Activated CD8-positive, alpha-beta memory T cell treated with anti-CD3 and anti-CD28 coated beads for 36 hours (primary cell): ENCODE data around the gene GMIP. TPM values are rescaled to one million over a fixed set of nuclear protein-coding genes. Genes with fewer than 3 reads are reported as not detected.
"Not testable (repeated sequence)": the region's sequence is repeated elsewhere in the genome, so short reads cannot be mapped to it uniquely, and the experiment has no call there.

Experiments used
- CTCF ChIA-PET: fragments of 350-600 bp; sonication (Branson Sonifier 250); formaldehyde crosslinking; loops from one replicate; lab custom pipeline; 2021; ENCODE audit warnings: antibody characterized with exemption; lab: Charles Lee
- POLR2A ChIA-PET: fragments of 350-600 bp; sonication (Branson Sonifier 250); formaldehyde crosslinking; loops from one replicate; lab custom pipeline; 2021; ENCODE audit warnings: antibody characterized with exemption; lab: Charles Lee
- total RNA-seq, 2 experiments: library from RNA; stranded (reverse); gene quantifications; one replicate each; pipeline ENCODE4 v1.2.3, GENCODE V29; 2021

The GMIP gene, protein sequence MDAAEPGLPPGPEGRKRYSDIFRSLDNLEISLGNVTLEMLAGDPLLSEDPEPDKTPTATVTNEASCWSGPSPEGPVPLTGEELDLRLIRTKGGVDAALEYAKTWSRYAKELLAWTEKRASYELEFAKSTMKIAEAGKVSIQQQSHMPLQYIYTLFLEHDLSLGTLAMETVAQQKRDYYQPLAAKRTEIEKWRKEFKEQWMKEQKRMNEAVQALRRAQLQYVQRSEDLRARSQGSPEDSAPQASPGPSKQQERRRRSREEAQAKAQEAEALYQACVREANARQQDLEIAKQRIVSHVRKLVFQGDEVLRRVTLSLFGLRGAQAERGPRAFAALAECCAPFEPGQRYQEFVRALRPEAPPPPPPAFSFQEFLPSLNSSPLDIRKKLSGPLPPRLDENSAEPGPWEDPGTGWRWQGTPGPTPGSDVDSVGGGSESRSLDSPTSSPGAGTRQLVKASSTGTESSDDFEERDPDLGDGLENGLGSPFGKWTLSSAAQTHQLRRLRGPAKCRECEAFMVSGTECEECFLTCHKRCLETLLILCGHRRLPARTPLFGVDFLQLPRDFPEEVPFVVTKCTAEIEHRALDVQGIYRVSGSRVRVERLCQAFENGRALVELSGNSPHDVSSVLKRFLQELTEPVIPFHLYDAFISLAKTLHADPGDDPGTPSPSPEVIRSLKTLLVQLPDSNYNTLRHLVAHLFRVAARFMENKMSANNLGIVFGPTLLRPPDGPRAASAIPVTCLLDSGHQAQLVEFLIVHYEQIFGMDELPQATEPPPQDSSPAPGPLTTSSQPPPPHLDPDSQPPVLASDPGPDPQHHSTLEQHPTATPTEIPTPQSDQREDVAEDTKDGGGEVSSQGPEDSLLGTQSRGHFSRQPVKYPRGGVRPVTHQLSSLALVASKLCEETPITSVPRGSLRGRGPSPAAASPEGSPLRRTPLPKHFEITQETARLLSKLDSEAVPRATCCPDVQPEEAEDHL
- total RNA-seq: 10 to 100 TPM; 58.1 to 60.9 TPM

- POLR2A ChIA-PET: no interaction called here
- CTCF ChIA-PET: interaction anchor here (0.5 to 3.5 kb wide), 24 partner anchors 9 to 315 kb away, joined by 3 to 32 read pairs (median 5); partner anchors contain the start of genes YJEFN3 and ZNF101
Measured at GRCh38 chr19:19643158-19644053, at the start of gene GMIP. Gene GMIP, minus strand, starts transcription at chr19:19643657. Its CDS starts 128 bp downstream, at chr19:19643529.

DNA sequence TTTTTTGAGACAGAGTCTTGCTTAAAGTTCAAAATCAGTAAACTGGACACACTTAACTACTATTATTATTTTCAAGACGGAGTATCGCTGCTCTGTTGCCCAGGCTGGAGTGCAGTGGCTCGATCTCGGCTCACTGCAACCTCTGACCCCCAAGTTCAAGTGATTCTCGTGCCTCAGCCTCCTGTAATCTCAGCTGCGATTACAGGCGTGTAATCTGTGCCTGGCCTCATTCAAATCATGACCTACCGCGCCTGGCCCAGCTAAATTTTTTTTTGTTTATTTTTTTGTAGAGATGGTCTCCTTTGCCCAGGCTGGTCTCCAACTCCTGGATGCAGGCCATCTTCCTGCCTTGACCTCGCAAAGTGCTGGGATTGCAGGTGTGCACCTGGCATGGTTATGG lies 48.2 kb upstream of the GMIP start:
- ChIA-PET CTCF (no interaction called here), POLR2A (no interaction called here)

DNA sequence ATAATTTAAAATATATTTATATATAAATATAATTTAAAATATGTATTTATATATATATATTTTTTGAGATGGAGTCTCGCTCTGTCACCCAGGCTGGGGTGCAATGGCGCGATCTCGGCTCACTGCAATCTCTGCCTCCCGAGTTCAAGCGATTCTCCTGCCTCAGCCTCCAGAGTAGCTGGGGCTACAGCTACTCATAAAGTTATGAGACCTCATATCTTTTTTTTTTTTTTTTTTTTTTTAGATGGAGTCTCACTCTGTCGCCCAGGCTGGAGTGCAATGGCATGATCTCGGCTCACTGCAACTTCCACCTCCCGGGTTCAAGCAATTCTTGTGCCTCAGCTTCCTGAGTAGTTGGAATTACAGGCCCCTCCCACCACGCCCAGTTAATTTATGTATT lies 45.6 kb upstream of the GMIP start:
- POLR2A ChIA-PET: interaction anchor here (0.6 kb wide), 2 partner anchors 16 to 549 kb away, joined by 3 to 4 read pairs; no protein-coding TSS in a partner anchor
- CTCF ChIA-PET: interaction anchor here (0.7 kb wide), 1 partner anchor 365 kb away, joined by 4 read pairs; no protein-coding TSS in a partner anchor

DNA sequence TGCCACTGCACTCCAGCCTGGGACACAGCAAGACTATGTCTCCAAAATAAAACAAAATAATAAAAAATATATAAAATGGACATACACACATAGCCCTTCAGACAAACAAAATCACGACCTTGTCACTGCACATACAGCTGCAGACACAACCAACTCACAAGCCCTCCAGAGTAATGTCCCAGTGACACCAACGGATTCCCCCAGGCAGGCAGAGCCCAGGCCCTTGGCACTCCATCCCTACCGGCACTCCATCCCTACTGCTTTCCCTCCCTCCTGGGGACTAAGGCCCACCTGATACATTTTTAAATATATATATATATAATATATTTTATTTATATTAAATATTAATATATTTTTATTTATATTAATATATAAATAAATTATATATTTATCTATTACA lies 43.6 kb upstream of the GMIP start:
- ChIA-PET CTCF (interaction anchor here (0.6 kb wide), 1 partner anchor 14 kb away, joined by 3 read pairs; no protein-coding TSS in a partner anchor), POLR2A (interaction anchor here (0.7 to 0.9 kb wide), 2 partner anchors 23 to 350 kb away, joined by 3 to 8 read pairs; no protein-coding TSS in a partner anchor)

DNA sequence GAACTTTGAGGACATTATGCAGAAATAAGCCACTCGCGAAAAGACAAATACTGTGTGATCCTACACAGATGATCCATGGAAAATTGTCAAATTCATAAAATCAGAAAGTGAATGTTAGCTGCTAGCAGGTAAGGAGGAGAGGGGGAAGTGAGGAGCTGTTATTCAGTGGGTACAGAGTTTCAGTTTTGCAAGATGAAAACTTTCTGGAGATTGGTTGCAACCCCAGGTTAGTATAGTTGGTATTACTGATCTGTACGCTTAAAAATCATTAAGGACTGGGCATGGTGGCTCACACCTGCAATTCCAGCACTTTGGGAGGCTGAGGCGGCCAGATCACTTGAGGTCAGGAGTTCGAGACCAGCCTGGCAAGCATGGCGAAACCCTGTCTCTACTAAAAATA lies 43.1 kb upstream of the GMIP start:
- CTCF ChIA-PET: interaction anchor here (0.6 kb wide), 2 partner anchors 13 to 139 kb away, joined by 3 read pairs; no protein-coding TSS in a partner anchor
- POLR2A ChIA-PET: interaction anchor here (0.7 to 0.9 kb wide), 3 partner anchors 22 to 350 kb away, joined by 3 to 8 read pairs (median 3); no protein-coding TSS in a partner anchor

GRCh38 chr19:19686119-19686518 lies 42.7 kb upstream of the GMIP start:
- POLR2A ChIA-PET: interaction anchor here (0.7 to 0.9 kb wide), 2 partner anchors 22 to 23 kb away, joined by 3 to 8 read pairs; no protein-coding TSS in a partner anchor

GRCh38 chr19:19679176-19680073 lies 36.0 kb upstream of the GMIP start:
- POLR2A ChIA-PET: interaction anchor here (0.7 kb wide), 2 partner anchors 45 to 109 kb away, joined by 3 to 5 read pairs; no protein-coding TSS in a partner anchor
- CTCF ChIA-PET: interaction anchor here (0.7 to 1.1 kb wide), 2 partner anchors 8 to 264 kb away, joined by 3 to 4 read pairs; no protein-coding TSS in a partner anchor

More at GRCh38 chr19:19686119-19686518, 42.7 kb upstream of the GMIP start:
- CTCF ChIA-PET: interaction anchor here (0.6 to 0.8 kb wide), 2 partner anchors 10 to 140 kb away, joined by 3 read pairs; no protein-coding TSS in a partner anchor

GRCh38 chr19:19677579-19677978 lies 34.1 kb upstream of the GMIP start:
- ChIA-PET CTCF (no interaction called here), POLR2A (no interaction called here)

GRCh38 chr19:19674315-19674714 lies 30.9 kb upstream of the GMIP start:
- POLR2A ChIA-PET: no interaction called here
- CTCF ChIA-PET: no interaction called here

GRCh38 chr19:19672816-19673215 lies 29.4 kb upstream of the GMIP start:
- ChIA-PET CTCF (interaction anchor here (0.7 kb wide), 1 partner anchor 14 kb away, joined by 3 read pairs; no protein-coding TSS in a partner anchor), POLR2A (interaction anchor here (0.7 kb wide), 3 partner anchors 9 to 16 kb away, joined by 4 to 5 read pairs (median 5); partner anchors contain the start of gene ATP13A1)

DNA sequence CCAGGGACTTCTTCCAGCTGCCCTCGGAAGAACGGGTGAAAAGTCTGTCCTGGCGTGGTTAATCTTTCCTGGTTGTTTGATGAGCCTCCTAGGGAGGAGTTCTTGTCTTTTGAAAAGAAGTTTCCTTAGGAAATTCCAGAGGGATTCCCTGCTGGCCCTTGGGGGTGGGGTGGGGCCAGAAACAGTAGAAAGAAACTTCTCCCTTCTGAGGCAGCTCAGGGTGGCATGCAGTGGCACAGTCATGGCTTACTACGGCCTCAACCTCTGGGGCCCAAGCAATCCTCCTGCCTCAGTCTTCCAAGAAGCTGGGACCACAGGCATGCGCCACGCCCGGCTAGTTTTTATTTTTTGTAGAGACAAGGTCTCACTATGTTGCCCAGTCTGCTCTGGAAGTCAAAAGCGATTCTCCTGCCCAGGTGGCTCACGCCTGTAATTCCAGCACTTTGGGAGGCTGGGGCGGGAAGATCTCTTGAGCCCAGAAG lies 26.7 kb upstream of the GMIP start:
- ChIA-PET POLR2A (interaction anchor here (0.7 to 2.2 kb wide), 4 partner anchors 72 to 230 kb away, joined by 3 to 14 read pairs (median 4); partner anchors contain the start of gene ZNF93), CTCF (interaction anchor here (1.5 kb wide), 1 partner anchor 120 kb away, joined by 3 read pairs; no protein-coding TSS in a partner anchor)

DNA sequence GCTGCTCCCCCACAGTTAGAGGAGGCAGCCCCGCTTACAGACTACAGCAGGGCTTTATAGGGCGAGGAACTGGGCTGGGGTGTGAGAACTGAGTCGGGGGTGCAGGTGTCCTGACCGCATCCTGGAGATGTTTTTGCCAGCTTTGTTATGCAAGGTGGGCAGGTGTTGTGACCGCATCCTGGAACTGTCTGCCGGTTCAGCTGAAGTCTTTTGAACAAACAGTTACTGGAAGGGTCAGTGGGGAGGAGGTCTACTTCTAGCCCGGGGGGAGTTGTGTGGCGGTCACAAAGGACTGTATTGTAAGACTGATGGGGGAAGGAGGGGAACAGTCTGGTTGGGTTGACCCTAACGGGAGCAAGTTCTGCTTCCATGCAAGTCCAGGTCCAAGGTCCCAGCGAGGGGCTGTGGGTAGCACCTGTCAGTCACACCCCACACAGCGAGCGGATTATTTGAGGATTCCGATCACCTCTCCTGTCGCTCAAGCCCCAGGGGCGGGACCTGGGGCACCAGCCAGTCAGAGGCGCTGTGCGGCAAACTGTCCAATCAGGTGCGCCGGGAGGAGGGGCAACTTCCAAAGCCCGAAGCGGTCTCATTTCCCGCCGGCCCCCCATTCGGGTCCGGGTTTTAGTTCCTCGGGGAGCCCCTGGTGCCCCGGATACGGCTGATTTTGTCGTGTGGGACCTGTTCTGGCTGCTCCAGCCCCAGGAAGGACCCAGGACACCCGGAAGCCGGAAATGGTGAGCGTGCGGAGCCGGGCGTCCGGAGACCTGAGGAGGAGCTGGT lies 25.0 kb upstream of the GMIP start, which contains the start of gene ZNF101:
Gene ZNF101, plus strand, starts transcription at position 610 of the 783 bp plus-strand sequence. Its CDS starts 125 bp downstream, at position 735.
- ChIA-PET CTCF (interaction anchor here (0.6 to 1.4 kb wide), 4 partner anchors 25 to 273 kb away, joined by 3 to 6 read pairs (median 5); partner anchors contain the start of genes GMIP, ZNF14 and ZNF506), POLR2A (interaction anchor here (0.9 to 2.2 kb wide), 4 partner anchors 70 to 198 kb away, joined by 3 to 14 read pairs (median 5); partner anchors contain the start of genes ZNF253 and ZNF506)

DNA sequence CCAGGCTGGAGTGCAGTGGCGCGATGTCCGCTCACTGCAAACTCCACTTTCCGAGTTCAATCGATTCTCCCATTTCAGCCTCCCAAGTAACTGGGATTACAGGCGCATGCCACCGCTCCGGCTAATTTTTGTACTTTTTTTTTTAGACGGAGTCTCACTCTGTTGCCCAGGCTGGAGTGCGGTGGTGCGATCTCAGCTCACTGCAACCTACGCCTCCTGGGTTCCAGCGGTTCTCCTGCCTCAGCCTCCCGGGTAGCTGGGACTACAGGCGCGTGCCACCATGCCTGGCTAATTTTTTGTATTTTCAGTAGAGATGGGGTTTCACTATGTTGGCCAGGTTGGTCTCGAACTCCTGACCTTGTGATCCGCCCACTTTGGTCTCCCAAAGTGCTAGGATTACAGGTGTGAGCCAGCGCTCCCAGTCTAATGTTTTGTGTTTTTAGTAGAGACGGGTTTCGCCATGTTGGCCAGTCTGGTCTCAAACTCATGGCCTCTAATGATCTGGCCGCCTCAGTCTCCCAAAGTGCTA lies 22.0 kb upstream of the GMIP start:
- POLR2A ChIA-PET: not testable (repeated sequence)
- CTCF ChIA-PET: interaction anchor here (0.7 to 1.0 kb wide), 3 partner anchors 63 to 211 kb away, joined by 3 to 4 read pairs (median 4); no protein-coding TSS in a partner anchor

DNA sequence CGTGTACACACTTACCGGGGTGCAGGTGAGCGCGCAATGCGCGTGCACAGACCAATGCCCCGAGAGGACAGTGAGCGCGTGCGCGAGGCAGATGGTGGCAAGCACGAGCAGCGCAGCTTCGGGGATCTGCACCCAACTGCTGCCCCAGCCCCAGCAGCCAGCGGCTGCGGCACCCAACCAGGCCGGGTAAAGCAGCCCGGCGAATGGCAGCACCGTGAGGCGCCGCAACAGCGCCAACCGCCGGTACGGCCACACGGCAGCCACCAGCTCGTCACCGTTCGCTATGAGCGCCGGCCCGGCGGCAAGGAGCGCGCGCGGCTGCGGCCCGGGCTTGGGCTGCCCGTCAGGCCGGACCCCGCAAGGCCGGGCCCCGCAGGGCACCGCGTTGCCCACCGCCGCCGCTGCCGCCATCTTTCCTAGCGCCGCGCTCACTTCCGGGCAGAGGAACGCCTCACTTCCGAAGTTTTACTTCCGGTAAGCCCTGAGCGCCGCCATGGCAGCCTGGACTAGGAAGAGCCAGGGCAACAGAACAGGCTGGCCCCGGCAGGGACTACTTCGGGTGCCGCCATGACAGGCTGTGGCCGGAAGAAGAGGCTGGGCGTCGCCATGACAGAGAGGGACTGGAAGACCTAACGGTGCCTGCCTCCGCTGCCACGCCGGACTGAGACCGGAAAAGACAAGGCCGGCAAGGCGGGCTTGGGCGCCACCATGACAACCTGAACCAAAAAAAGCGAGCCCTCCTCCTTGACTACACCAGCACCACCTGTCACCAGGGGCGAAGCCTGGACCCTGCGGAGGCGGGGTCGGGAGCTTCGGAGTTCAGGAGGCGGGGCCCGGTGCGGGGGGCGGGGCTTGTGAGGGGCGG lies 20.0 kb upstream of the GMIP start, which contains the start of gene ATP13A1:
Gene ATP13A1, minus strand, starts transcription at position 421 of the 865 bp plus-strand sequence. Its CDS starts 10 bp downstream, at position 411.
- ChIA-PET CTCF (interaction anchor here (0.6 to 3.4 kb wide), 5 partner anchors 13 to 117 kb away, joined by 3 to 17 read pairs (median 5); partner anchors contain the start of gene GMIP), POLR2A (interaction anchor here (0.6 to 1.7 kb wide), 7 partner anchors 9 to 237 kb away, joined by 3 to 16 read pairs (median 5); partner anchors contain the start of genes ZNF506 and ZNF93)
